Left lung (tissue), 10 donors: Measurements from ENCODE around the gene PDXK. TPM values are rescaled to one million over a fixed set of nuclear protein-coding genes. Genes with fewer than 3 reads are reported as not detected.

Experiments used
- ATAC-seq: fragments of 200-7000 bp; cut with Tn5 transposase; one replicate; pipeline ENCODE4 v1.9.1; 2020; ENCODE audit warnings: moderate library complexity
- DNase-seq, 4 donors: peaks; one replicate each; pipeline ENCODE4 v3.0.0-alpha.2; 2013 to 2020
- H3K27ac ChIP-seq, 2 donors: fragments of 200-600 bp; sonication (generic) in 1 of 2; one replicate each; pipeline versions ENCODE4 v1.5.0 to v1.8.0; 2020 to 2021
- H3K27me3 ChIP-seq, 2 donors: fragments of 200-600 bp; sonication (generic) in 1 of 2; one replicate each; pipeline versions ENCODE4 v1.5.0 to v1.8.0; 2020 to 2021
- H3K36me3 ChIP-seq, 2 donors: fragments of 200-600 bp; sonication (generic) in 1 of 2; one replicate each; pipeline versions ENCODE4 v1.5.0 to v1.8.0; 2020 to 2021
- H3K4me1 ChIP-seq, 2 donors: fragments of 200-600 bp; one replicate each; pipeline ENCODE4 v1.8.0; 2021
- H3K4me3 ChIP-seq, 2 donors: fragments of 200-600 bp; sonication (generic) in 1 of 2; one replicate each; pipeline versions ENCODE4 v1.5.0 to v1.8.0; 2020 to 2021; ENCODE audit warnings: mild to moderate bottlenecking in 1 of 2
- H3K9me3 ChIP-seq, 2 donors: fragments of 200-600 bp; sonication (generic) in 1 of 2; one replicate each; pipeline versions ENCODE4 v1.5.0 to v1.8.0; 2020 to 2021
- CTCF ChIP-seq, 2 donors: fragments of 200-600 bp; sonication (generic) in 1 of 2; IDR thresholded peaks; one replicate each; pipeline versions ENCODE4 v1.5.0 to v1.8.0; 2021; ENCODE audit warnings: antibody characterized with exemption in 2 of 2
- intact Hi-C, 2 donors: fragments of 100-400 bp; cut with DNase I; formaldehyde crosslinking; loops; one replicate each; pipeline versions ENCODE4 v1.11.2 to v1.14.2; 2022
- polyA plus RNA-seq, 6 donors: library from polyadenylated mRNA; unstranded; fragments of 120-200 nt; gene quantifications; one replicate each; pipeline ENCODE4 v1.2.1, GENCODE V29; 2013; ENCODE audit not compliant: insufficient read length in 6 of 6
- total RNA-seq, 2 donors: library from RNA; stranded (reverse); fragmentation: NEBNext Ultra II Directional; extraction: Animal tissue kit (Norgen Biotek cat#: 25700); gene quantifications; one replicate each; pipeline ENCODE4 v1.2.1, GENCODE V29; 2021
- donor health status: DM: no; HTN: yes; CAD: no.
- donor health status: DM: no; HTN: no; CAD: no.

The PDXK gene
- total and polyA plus RNA-seq, 8 donors = 36.9 to 305 (median 43.9) TPM

GRCh38 chr21:43749651-43750262, 30.8 kb downstream of the PDXK start:
- H3K36me3 ChIP-seq = peaks cover 0 to 100% of the 10 kb centered on the region in 2 donors
- no peaks in the 10 kb centered on the region for H3K9me3 ChIP-seq
- no peak overlapping the region for H3K4me3 ChIP-seq
- no peak for TF ChIP-seq CTCF (IDR thresholded peaks at IDR 0.05)
- no peaks in the 10 kb centered on the region for H3K4me1 ChIP-seq
- ATAC-seq (no peak), DNase-seq (no peak)
- H3K27me3 ChIP-seq = no peaks in the 10 kb centered on the region
- no peak overlapping the region for H3K27ac ChIP-seq
- intact Hi-C loops = no loop called here

- ATAC-seq (no peak), DNase-seq (no peak)
- H3K36me3 ChIP-seq = peaks cover 0 to 100% of the 10 kb centered on the region in 2 donors
- TF ChIP-seq CTCF (IDR thresholded peaks at IDR 0.05) = no peak
- intact Hi-C loops = no loop called here
- no peak overlapping the region for H3K27ac ChIP-seq
- no peaks in the 10 kb centered on the region for H3K9me3 ChIP-seq
- H3K4me1 ChIP-seq = no peaks in the 10 kb centered on the region
- no peaks in the 10 kb centered on the region for H3K27me3 ChIP-seq
- H3K4me3 ChIP-seq = no peak overlapping the region
These were observed 31.6 kb downstream of the PDXK start for GRCh38 chr21:43750339-43751033.

- no peak overlapping the region for H3K4me3 ChIP-seq
- intact Hi-C loops = no loop called here
- DNase-seq (no peak), ATAC-seq (no peak)
- peaks cover 0 to 6% of the 10 kb centered on the region in 2 donors for H3K4me1 ChIP-seq
- no peaks in the 10 kb centered on the region for H3K9me3 ChIP-seq
- no peaks in the 10 kb centered on the region for H3K27me3 ChIP-seq
- H3K27ac ChIP-seq = no peak overlapping the region
- no peak for TF ChIP-seq CTCF (IDR thresholded peaks at IDR 0.05)
- peaks cover 0 to 100% of the 10 kb centered on the region in 2 donors for H3K36me3 ChIP-seq
These were observed 33.1 kb downstream of the PDXK start for GRCh38 chr21:43751955-43752591.

- no peak overlapping the region for H3K27ac ChIP-seq
- no peak for TF ChIP-seq CTCF (IDR thresholded peaks at IDR 0.05)
- H3K9me3 ChIP-seq = no peaks in the 10 kb centered on the region
- DNase-seq (no peak), ATAC-seq (no peak)
- H3K4me3 ChIP-seq = no peak overlapping the region
- no peaks in the 10 kb centered on the region for H3K27me3 ChIP-seq
- H3K4me1 ChIP-seq = peaks cover 0 to 15% of the 10 kb centered on the region in 2 donors
- H3K36me3 ChIP-seq = peaks cover 0 to 100% of the 10 kb centered on the region in 2 donors
- intact Hi-C loops = no loop called here
These were observed 34.0 kb downstream of the PDXK start for GRCh38 chr21:43752758-43753438.

GRCh38 chr21:43753439-43753799, 34.5 kb downstream of the PDXK start:
- ATAC-seq (no peak), DNase-seq (no peak)
- Histone ChIP-seq H3K9me3 (no peaks in the 10 kb centered on the region), H3K36me3 (peaks cover 0 to 100% of the 10 kb centered on the region in 2 donors), H3K27me3 (no peaks in the 10 kb centered on the region), H3K27ac (no peak overlapping the region), H3K4me1 (peaks cover 0 to 20% of the 10 kb centered on the region in 2 donors), H3K4me3 (no peak overlapping the region)
- intact Hi-C loops = no loop called here
- TF ChIP-seq CTCF (IDR thresholded peaks at IDR 0.05) = no peak
